NCI-H187 (cell line): Measurements from ENCODE around the gene HMGXB3.

ENCODE experiments used
- DNase-seq, 2 experiments: peaks; one replicate each; lab custom pipeline; 2025; lab: John Stamatoyannopoulos, UW

Gene HMGXB3

DNA sequence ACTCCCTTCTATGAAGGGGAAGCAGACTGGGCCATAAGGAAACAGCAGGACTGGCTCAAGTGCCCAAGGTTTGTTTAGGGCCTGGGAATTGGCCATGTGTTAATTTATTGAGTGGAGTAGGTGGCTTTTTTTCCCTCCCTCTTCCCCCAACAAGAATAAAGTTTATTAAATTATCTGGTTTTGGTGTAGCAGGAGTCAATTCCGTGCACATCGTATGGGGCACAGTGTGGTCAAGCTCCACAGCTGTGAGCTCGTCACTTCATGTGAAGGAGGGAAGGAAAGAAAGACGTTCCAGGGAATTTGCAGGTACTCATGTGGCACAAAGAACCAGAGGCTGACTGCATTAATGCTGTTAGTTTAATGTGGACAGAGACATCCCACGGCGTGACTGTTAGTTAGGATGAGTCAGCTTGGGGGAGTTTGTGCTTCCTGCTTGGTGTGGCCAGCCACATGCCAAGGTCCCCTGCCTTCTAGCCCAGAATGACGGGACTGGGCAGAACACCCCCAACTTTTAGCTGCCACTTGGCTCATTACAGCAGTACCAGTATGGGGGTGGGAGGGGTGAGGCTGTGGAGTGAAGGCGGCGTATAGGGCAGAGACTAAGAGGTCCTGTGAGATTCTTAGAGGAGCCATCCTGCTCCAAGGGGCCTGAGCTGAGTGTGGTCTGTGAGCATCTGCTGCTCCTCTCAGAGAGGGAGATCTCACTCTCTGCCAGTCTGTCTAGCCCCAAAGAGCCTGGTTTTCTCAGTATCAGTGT is 52.6 kb downstream of the HMGXB3 start:
- no peak for DNase-seq

- DNase-seq: no peak
These were observed 53.3 kb downstream of the HMGXB3 start for GRCh38 chr5:150053713-150054392.

GRCh38 chr5:150054569-150054968 is 54.0 kb downstream of the HMGXB3 start:
- DNase-seq: no peak

- DNase-seq: no peak
These were observed 55.0 kb downstream of the HMGXB3 start for GRCh38 chr5:150055326-150056074.

DNA sequence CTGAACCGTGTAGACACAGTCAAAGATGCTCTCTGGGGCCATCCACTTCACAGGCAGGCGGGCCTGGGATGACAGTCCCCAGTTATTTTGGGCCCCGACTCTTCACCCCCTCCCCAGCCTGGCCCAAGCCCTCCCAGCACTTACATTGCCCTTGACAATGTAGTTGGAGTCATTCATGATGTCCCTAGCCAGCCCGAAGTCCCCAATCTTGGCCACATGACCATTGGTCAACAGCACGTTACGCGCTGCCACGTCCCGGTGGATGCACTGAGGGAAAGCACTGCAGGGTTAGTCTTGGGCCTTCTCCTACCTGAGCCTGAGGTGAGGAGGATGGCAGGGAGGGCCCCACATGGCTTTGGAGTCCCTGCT is 55.5 kb downstream of the HMGXB3 start:
- DNase-seq: no peak

DNA sequence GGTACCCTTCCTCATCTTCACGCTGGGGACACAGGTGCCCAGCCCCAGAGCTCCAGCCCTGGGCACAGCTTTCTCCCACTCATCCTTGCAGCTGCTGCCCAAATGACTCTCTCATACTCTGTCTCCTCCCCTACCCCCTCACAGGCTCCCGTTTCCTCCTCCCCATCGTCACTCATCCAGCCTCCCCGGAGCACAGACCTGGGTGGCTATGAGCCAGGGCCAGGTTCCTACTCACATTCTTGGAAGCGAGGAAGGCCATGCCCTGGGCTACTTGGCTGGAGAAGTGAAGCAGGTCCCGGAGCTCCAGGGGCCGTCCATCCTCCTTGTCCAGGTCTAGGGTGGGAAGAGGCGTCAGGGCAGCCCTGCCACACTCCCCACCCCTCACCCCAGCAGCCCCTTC is 56.5 kb downstream of the HMGXB3 start:
- DNase-seq: no peak

DNA sequence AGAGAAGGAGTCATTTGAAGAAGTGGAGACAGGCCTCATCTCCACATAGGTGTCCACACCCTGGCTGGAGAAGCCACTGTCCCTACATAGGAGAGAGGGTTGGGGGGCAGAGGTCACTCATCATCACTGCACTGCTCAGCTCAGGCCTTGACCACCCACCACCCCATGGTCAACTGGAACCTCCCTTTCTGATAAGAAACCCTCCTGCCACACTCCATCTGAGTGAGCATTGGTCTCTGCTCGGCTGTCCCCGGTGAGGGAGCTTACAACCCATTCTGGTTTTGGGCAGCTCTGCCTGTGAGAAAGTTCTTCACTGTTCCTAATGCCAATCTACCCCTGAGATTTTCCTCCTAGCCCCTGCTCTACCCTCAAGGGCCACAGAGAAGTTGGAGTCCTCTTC is 57.0 kb downstream of the HMGXB3 start:
- DNase-seq: no peak

- no peak for DNase-seq
These were observed 57.5 kb downstream of the HMGXB3 start for GRCh38 chr5:150057996-150058395.

DNA sequence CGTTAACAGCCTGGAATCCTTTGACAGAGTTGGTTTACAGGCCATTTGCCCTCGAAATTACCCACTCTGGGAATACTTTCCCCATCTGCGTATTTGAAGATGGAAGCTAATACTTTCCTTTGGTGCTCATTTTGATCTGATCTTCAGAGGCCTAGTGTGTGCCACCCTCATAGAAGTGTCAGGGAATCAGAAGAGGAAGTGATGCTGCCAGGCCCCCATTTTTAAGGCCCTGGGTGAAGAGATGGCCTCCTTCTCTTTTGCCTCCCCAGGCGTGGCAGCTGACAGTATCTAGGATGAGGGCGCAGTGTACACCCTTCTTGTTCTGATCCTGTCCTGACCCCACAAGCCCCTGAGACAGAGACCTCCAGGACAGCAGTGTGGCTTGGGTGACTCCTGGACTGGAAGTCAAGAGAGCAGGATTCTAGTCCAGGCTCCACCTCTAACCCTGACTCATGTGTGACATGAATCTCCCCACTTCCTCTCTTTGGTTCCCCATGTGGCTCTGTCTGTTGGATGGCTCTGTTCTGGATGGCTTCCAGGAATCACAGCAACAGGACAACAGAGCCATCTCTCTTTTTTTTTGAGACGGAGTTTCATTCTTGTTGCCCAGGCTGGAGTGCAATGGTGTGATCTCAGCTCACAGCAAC is 58.1 kb downstream of the HMGXB3 start:
- DNase-seq: no peak

GRCh38 chr5:150059623-150060022 is 59.1 kb downstream of the HMGXB3 start:
- DNase-seq: no peak

DNA sequence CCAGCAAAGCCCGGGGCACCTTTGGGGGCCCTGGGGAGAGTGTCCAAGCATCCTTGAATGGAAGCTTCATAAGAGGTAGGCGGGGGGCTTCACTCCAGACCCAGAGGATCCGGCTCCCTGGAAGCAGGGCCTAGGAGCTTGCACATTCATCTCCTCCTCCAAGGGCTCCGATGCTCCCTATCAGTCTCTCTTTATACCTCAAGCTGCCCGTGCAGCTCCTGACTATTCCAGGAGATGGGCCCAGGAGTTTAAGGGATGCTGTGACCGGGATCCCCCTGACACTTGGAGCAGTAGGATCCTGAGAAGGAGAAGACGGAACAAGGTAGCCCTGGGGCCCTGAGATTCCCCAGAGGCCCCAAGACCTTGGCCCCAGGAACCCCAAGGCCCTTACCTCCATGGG is 59.9 kb downstream of the HMGXB3 start:
- DNase-seq: no peak

DNA sequence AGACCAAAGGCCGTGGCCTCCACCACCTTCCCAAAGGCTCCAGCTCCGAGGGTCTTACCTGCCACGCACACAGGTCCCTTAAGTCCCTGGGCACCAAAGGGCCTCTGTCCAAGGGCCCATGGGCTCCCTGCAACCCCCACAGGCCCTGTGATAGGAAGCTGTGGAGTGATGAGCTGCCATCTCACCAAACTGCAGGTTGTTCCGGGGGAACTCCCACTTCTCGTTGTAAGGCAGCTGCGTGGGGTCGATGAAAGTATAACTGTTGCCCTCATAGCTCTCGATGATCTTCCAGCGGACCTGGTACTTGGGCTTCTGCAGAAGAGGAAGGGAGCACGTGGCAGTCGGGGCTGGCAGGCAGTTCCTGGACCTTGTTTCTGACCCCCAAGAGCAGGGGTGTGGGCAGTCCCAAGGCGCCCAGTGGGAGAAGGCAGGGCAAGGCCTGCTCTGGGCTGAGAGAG is 61.0 kb downstream of the HMGXB3 start:
- no peak for DNase-seq

- DNase-seq: no peak
These were observed 61.8 kb downstream of the HMGXB3 start for GRCh38 chr5:150062216-150062922.

DNA sequence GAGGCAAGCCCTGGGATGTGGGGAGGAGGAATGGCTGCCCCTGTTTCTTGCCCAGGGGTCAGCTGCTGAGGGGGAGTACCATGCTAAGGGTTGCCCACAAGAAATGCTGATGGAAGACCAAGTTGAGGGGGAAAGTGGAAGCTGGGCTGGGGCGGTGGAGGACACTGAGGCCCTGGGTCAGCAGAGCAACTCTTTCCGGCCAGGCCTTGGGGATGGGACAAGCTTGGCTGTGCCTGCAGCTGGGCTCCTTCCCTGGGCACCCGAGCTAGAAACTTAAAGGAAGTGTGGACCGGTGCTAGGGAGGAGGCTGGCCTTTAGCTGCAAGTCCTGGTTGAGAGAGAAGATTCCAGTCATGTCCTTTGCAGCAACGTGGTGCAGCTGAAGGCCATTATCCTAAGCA is 63.1 kb downstream of the HMGXB3 start:
- no peak for DNase-seq

GRCh38 chr5:150064681-150065220 is 64.2 kb downstream of the HMGXB3 start:
- no peak for DNase-seq

DNA sequence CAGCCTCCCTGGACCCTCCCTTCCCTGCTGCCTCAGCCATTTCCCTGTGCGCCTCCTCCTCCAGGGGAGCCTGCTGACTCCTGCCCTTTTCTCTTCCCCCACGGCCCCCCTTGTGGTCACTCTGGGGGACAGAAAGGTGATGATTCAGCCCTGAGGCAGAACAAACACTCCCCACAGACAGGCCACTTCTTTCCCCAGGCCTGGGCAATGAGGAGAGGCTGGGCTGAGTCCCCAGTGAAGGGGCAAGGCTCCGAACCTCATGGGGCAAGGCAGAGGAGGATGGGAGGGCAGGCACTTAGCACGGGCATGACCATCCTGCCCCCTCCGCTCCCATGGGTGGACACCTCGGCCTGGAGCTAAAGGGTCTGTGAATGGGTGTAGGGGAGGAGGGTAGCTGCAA is 64.8 kb downstream of the HMGXB3 start:
- DNase-seq: no peak

DNA sequence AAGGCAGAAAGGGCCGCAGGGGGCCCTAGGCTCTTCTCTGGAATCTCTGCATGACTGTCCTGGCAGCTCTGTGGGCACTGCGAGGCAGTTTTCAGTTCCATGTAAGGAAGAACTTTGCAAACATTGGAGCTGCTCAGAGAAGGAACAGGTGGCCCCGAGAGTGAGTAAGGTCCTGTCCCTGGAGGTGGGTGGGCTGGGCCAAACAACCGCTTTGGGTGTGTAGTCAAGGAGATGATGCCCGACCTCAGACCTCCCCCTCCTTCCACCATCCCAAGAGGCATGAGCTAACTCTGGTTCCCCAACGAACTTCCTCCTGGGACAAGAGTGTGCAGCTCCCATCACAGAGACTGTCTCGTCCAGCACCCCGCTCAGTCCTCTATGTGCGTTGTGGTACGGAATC is 65.3 kb downstream of the HMGXB3 start:
- DNase-seq: no peak

- DNase-seq: no peak
These were observed 65.9 kb downstream of the HMGXB3 start for GRCh38 chr5:150066436-150066835.

GRCh38 chr5:150066901-150067396 is 66.4 kb downstream of the HMGXB3 start:
- no peak for DNase-seq

GRCh38 chr5:150067405-150067960 is 66.9 kb downstream of the HMGXB3 start:
- no peak for DNase-seq

GRCh38 chr5:150068071-150068470 is 67.5 kb downstream of the HMGXB3 start:
- no peak for DNase-seq
